ENCODE measurements around the gene ALOX12B. TPM values are rescaled to one million over a fixed set of nuclear protein-coding genes. Genes with fewer than 3 reads are reported as not detected.

Gene ALOX12B
- total and polyA plus RNA-seq, 8 donors, result 0.16 to 0.31 TPM; not detected in 6

GRCh38 chr17:8100111-8100510, 12.6 kb upstream of the ALOX12B start:
- H3K4me3 ChIP-seq, result no peak overlapping the region
- no peaks in the 10 kb centered on the region for H3K9me3 ChIP-seq
- no peaks in the 10 kb centered on the region for H3K36me3 ChIP-seq
- intact Hi-C loops (cut with DNase I), result no loop called here
- DNase-seq (no peak), FAIRE-seq (no peak), ATAC-seq (no peak)
- no peaks in the 10 kb centered on the region for H3K27me3 ChIP-seq
- H3K4me1 ChIP-seq, result no peaks in the 10 kb centered on the region
- TF ChIP-seq CTCF (IDR thresholded peaks at IDR 0.05), result no peak
- 19 to 32% methylated on average over 2 of the region's 2 CpGs for WGBS, 2 donors
- H3K27ac ChIP-seq, result no peak overlapping the region

- Histone ChIP-seq H3K36me3 (no peaks in the 10 kb centered on the region), H3K27ac (no peak overlapping the region), H3K27me3 (no peaks in the 10 kb centered on the region), H3K4me1 (no peaks in the 10 kb centered on the region), H3K9me3 (no peaks in the 10 kb centered on the region), H3K4me3 (no peak overlapping the region)
- no peak for DNase-seq
- no peak for FAIRE-seq
- intact Hi-C loops (cut with DNase I), result no loop called here
- TF ChIP-seq CTCF (IDR thresholded peaks at IDR 0.05), result no peak
- no peak for ATAC-seq
- 75 to 84% methylated on average over 8 of the region's 8 CpGs for WGBS, 2 donors
Measured at GRCh38 chr17:8096541-8096940, 9.0 kb upstream of the ALOX12B start.

GRCh38 chr17:8095361-8095760, 7.8 kb upstream of the ALOX12B start:
- Histone ChIP-seq H3K9me3 (no peaks in the 10 kb centered on the region), H3K4me3 (no peak overlapping the region), H3K27ac (no peak overlapping the region), H3K27me3 (no peaks in the 10 kb centered on the region), H3K36me3 (no peaks in the 10 kb centered on the region), H3K4me1 (no peaks in the 10 kb centered on the region)
- intact Hi-C loops (cut with DNase I), result no loop called here
- TF ChIP-seq CTCF (IDR thresholded peaks at IDR 0.05), result no peak
- FAIRE-seq (no peak), ATAC-seq (no peak), DNase-seq (no peak)
- 63 to 67% methylated on average over 6 of the region's 6 CpGs for WGBS, 2 donors

GRCh38 chr17:8091033-8091687, 3.6 kb upstream of the ALOX12B start:
- H3K36me3 ChIP-seq, result no peaks in the 10 kb centered on the region
- no peak for ATAC-seq
- no peak for FAIRE-seq
- TF ChIP-seq CTCF (IDR thresholded peaks at IDR 0.05), result no peak
- H3K9me3 ChIP-seq, result no peaks in the 10 kb centered on the region
- no peaks in the 10 kb centered on the region for H3K27me3 ChIP-seq
- WGBS, 2 donors, result 24 to 33% methylated on average over 9 of the region's 9 CpGs
- DNase-seq, result peak in 1 of 6 donors; percentile 13
- H3K4me3 ChIP-seq, result no peak overlapping the region
- intact Hi-C loops (cut with DNase I), result no loop called here
- H3K27ac ChIP-seq, result no peak overlapping the region
- no peaks in the 10 kb centered on the region for H3K4me1 ChIP-seq

- intact Hi-C loops (cut with DNase I), result no loop called here
- Histone ChIP-seq H3K9me3 (no peaks in the 10 kb centered on the region), H3K27ac (no peak overlapping the region), H3K36me3 (no peaks in the 10 kb centered on the region), H3K27me3 (no peaks in the 10 kb centered on the region), H3K4me3 (no peak overlapping the region), H3K4me1 (no peaks in the 10 kb centered on the region)
- ATAC-seq, result no peak
- FAIRE-seq, result no peak
- no peak for TF ChIP-seq CTCF (IDR thresholded peaks at IDR 0.05)
- WGBS, 2 donors, result 39 to 43% methylated on average over 6 of the region's 6 CpGs
- no peak for DNase-seq
Measured at GRCh38 chr17:8089728-8090127, 2.2 kb upstream of the ALOX12B start.

All from pancreas (tissue), 10 donors.